ENCODE data around the gene SRRT. TPM values are rescaled to one million over a fixed set of nuclear protein-coding genes. Genes with fewer than 3 reads are reported as not detected.
A peak's percentile ranks its signal among the peaks of the same experiment; 100 is the strongest.

The SRRT gene
- total and polyA plus RNA-seq, 10 of the 15 experiments (the other 5 are each of a cell fraction or from before 2014, with no cell fraction given): 11.1 to 254 (median 111) TPM

- DNase-seq (ENCODE audit: low read depth, low spot score) (no peak), FAIRE-seq (no peak), ATAC-seq (no peak)
- CTCF ChIA-PET: no interaction called here
- Histone ChIP-seq H3K27me3 (replicated peaks in 1 of 2; ENCODE audit: control insufficient read depth in 2 of 2, insufficient read depth in 2 of 2, low read length in 1 of 2) (no peaks in the 10 kb centered on the region), H3K9ac (ENCODE audit: control insufficient read depth, insufficient read depth, low read length) (no peak overlapping the region), H3K27ac (ENCODE audit: control insufficient read depth, insufficient read depth) (no peak overlapping the region), H3K9me3 (replicated peaks; ENCODE audit: control insufficient read depth, insufficient read depth, low read length) (no peaks in the 10 kb centered on the region), H2AFZ (ENCODE audit: control insufficient read depth, low read depth, low read length) (peak overlapping the region; percentile 100), H3K36me3 (ENCODE audit: control insufficient read depth in 2 of 2, insufficient read depth in 2 of 2, low read length in 1 of 2) (no peaks in the 10 kb centered on the region), H3K4me1 (ENCODE audit: control insufficient read depth, insufficient read depth, low read length) (no peaks in the 10 kb centered on the region; the same call in 1 of the 2 replicates), H3K4me3 (no peak overlapping the region), H3K4me2 (ENCODE audit: control insufficient read depth, insufficient read depth) (peak overlapping the region; percentile 98; the same call in 1 of the 2 replicates), H3K79me2 (ENCODE audit: control insufficient read depth, insufficient read depth, low read length) (no peaks in the 10 kb centered on the region), H4K20me1 (ENCODE audit: control insufficient read depth, insufficient read depth) (no peaks in the 10 kb centered on the region)
- no TSS peak for BruUV-seq (replicated peaks)
- intact Hi-C loops (cut with micrococcal nuclease; ENCODE audit: unreplicated experiment): loop anchor here (5.0 kb wide), 1 partner anchor 34 kb away; no protein-coding TSS in a partner anchor
- POLR2A ChIA-PET: no interaction called here
- in situ Hi-C loops (cut with MboI): no loop called here
- 93% methylated on average over 6 of the region's 6 CpGs for WGBS (ENCODE audit: insufficient coverage, insufficient replicate concordance, low lambda C conversion rate, missing lambda C conversion rate)
- SMC1A ChIA-PET (ENCODE audit: uncharacterized antibody, unreplicated experiment): no interaction called here
- RAD21 ChIA-PET (ENCODE audit: unreplicated experiment): no interaction called here
- no peak for TF ChIP-seq NR2C1 (IDR thresholded peaks at IDR 0.05)
- TF ChIP-seq MYC (IDR thresholded peaks at IDR 0.05; ENCODE audit: insufficient read depth, insufficient read length, insufficient replicate concordance, low read length, severe bottlenecking): no peak
- no peak for TF ChIP-seq MYB (IDR thresholded peaks at IDR 0.05; ENCODE audit: borderline replicate concordance, low read depth, low read length)
- no peak for TF ChIP-seq POLR2AphosphoS2 (IDR thresholded peaks at IDR 0.05; ENCODE audit: low read depth, low read length)
- no peak for TF ChIP-seq SMAD1 (IDR thresholded peaks at IDR 0.05; ENCODE audit: low read depth, partially characterized antibody)
- no peak for TF ChIP-seq ZBED1 (IDR thresholded peaks at IDR 0.05; ENCODE audit: borderline replicate concordance)
- TF ChIP-seq SIX5 (IDR thresholded peaks at IDR 0.05; ENCODE audit: low read depth, low read length, severe bottlenecking): no peak
- TF ChIP-seq CHD4 (IDR thresholded peaks at IDR 0.05): no peak
- no peak for TF ChIP-seq ZNF384 (IDR thresholded peaks at IDR 0.05; ENCODE audit: borderline replicate concordance, low read depth, low read length)
- TF ChIP-seq HDAC2 (IDR thresholded peaks at IDR 0.05): no peak
- no peak for TF ChIP-seq ASH2L (IDR thresholded peaks at IDR 0.05; ENCODE audit: borderline replicate concordance, low read depth)
- TF ChIP-seq E2F4 (IDR thresholded peaks at IDR 0.05; ENCODE audit: low read depth, low read length): no peak
- TF ChIP-seq FOXM1 (IDR thresholded peaks at IDR 0.05; ENCODE audit: low read depth, low read length): no peak
- TF ChIP-seq BCLAF1 (IDR thresholded peaks at IDR 0.05): no peak
- TF ChIP-seq CBX3 (IDR thresholded peaks at IDR 0.05; ENCODE audit: borderline replicate concordance, low read depth): no peak
Measured at GRCh38 chr7:100836812-100837098, 38.1 kb upstream of the SRRT start.
